IPS-18a (cell line): ENCODE results near the gene CETP.
"Not testable (repeated sequence)": the region's sequence is repeated elsewhere in the genome, so short reads cannot be mapped to it uniquely, and the experiment has no call there.

ENCODE experiments used
- H3K27ac ChIP-seq: one replicate; pipeline ENCODE4 v1.5.1; 2013; ENCODE audit warnings: low read length
- H3K27me3 ChIP-seq: one replicate; pipeline ENCODE4 v1.6.1; 2013; ENCODE audit warnings: mild to moderate bottlenecking, low read length; ENCODE audit not compliant: control insufficient read depth, insufficient read depth
- H3K36me3 ChIP-seq: one replicate; pipeline ENCODE4 v1.6.1; 2013; ENCODE audit warnings: low read depth, low read length; ENCODE audit not compliant: control insufficient read depth
- H3K4me1 ChIP-seq: one replicate; pipeline ENCODE4 v1.6.1; 2013; ENCODE audit warnings: low read depth, low read length; ENCODE audit not compliant: control insufficient read depth
- H3K4me3 ChIP-seq: one replicate; pipeline ENCODE4 v1.5.1; 2013; ENCODE audit warnings: low read length
- H3K9ac ChIP-seq: one replicate; pipeline ENCODE4 v1.6.1; 2013; ENCODE audit warnings: mild to moderate bottlenecking, low read length, moderate library complexity
- H3K9me3 ChIP-seq: one replicate; pipeline ENCODE4 v1.6.1; 2013; ENCODE audit warnings: low read depth, low read length; ENCODE audit not compliant: control insufficient read depth

CETP gene

GRCh38 chr16:56987692-56988091 is 25.9 kb downstream of the CETP start:
- H3K4me3 ChIP-seq: no peak overlapping the region
- H3K36me3 ChIP-seq: no peaks in the 10 kb centered on the region
- H3K9ac ChIP-seq: no peak overlapping the region
- no peak overlapping the region for H3K27ac ChIP-seq
- peaks cover 10% of the 10 kb centered on the region for H3K4me1 ChIP-seq
- peaks cover 37% of the 10 kb centered on the region for H3K27me3 ChIP-seq
- no peaks in the 10 kb centered on the region for H3K9me3 ChIP-seq

DNA sequence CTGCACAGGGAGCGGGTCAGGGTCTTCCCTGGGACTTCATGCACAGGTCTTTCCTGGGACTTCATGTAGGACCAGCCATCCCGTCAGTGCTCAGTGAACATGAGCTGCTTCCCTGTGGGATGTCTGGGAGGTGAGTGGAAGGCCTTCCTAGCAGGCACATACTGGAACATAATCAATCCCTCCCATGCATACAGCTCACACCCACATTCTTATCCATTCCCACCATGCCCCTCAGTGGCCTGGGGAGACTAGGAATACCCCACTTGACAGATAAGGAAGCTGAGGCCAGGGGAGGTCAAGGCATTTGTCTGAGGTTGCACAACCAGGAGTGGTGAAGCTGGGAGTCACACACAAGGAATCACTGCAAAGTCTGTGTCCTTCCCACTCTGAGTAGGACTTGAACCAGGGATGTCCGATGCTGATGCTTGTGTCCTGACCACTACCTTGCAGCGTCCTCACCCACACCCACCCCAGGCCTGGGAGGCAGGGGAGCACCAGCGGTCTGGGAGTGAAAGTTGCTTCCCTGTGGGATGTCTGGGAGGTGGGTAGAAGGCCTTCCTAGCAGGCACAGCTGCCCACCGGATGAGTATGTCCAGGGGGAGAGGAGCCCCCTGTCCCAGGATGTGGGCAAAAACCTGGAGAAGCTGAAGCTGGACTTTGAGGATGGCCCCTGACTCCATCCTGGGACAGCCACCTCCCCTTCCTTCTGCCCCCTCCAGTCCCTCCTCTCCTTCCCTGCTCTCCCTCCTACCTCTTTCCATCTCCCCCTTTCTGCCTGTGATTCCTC is 26.6 kb downstream of the CETP start:
- Histone ChIP-seq H3K36me3 (no peaks in the 10 kb centered on the region), H3K9me3 (no peaks in the 10 kb centered on the region), H3K4me1 (peaks cover 9% of the 10 kb centered on the region), H3K9ac (no peak overlapping the region), H3K4me3 (peak overlapping the region; percentile 64), H3K27ac (no peak overlapping the region), H3K27me3 (peaks cover 37% of the 10 kb centered on the region)

- H3K9ac ChIP-seq: peak within 1 kb of the TSS; percentile 42
- H3K36me3 ChIP-seq: no peaks in the 10 kb centered on the region
- H3K4me3 ChIP-seq: peak within 1 kb of the TSS; percentile 64
- peaks cover 37% of the 10 kb centered on the region for H3K27me3 ChIP-seq
- no peaks in the 10 kb centered on the region for H3K9me3 ChIP-seq
- no peak within 1 kb of the TSS for H3K27ac ChIP-seq
- H3K4me1 ChIP-seq: peaks cover 6% of the 10 kb centered on the region
These were observed 27.5 kb downstream of the CETP start, which contains the start of gene NLRC5 for GRCh38 chr16:56988948-56989945. NLRC5 (plus strand) TSS chr16:56989557; CDS start chr16:57020713, 31,156 bp downstream.

- peaks cover 6% of the 10 kb centered on the region for H3K4me1 ChIP-seq
- H3K4me3 ChIP-seq: peak overlapping the region; percentile 64
- no peak overlapping the region for H3K27ac ChIP-seq
- H3K9me3 ChIP-seq: no peaks in the 10 kb centered on the region
- no peaks in the 10 kb centered on the region for H3K36me3 ChIP-seq
- H3K27me3 ChIP-seq: peaks cover 37% of the 10 kb centered on the region
- no peak overlapping the region for H3K9ac ChIP-seq
These were observed 28.2 kb downstream of the CETP start for GRCh38 chr16:56989988-56990387.

DNA sequence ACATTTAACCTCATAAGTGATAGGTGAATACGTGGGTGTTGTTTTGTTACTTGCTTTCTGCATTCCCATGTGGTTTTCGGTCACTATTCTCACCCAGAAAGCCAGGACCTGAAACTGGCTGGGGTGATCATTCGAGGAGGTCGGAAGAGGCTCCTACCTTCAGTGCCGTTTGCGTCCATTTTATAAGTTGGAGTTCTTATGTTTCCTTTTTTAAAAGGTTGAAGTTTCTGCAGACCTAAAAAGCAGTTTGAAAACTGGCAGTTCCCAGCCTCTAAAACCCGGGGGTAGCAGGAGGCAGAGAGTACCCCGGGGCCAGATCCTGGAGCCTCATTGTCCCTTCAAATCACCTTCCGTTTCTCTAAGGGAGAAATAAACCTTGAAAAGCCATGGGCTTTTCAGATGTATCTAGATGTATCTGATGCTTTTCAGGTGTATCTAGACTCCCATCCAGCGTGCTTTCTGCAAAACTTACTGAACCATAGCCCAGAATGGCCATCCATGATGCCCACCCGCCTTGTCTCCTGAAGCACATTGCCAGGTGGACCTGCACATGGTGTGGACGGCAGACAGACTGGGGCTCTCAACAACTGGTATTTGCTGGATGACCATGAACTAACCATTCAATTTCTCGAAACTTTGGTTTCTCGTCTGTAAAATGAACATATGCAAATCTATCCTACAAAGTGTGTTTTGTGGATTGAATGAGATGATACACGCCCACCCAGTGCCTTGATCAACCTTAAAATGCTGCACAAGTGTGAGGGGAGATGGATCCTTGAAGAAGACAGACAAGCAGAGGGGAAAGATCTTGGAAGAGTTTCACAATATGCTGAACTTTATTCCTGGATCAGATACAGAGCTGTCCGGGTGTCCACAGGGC is 28.9 kb downstream of the CETP start:
- peaks cover 6% of the 10 kb centered on the region for H3K4me1 ChIP-seq
- H3K4me3 ChIP-seq: no peak overlapping the region
- no peaks in the 10 kb centered on the region for H3K36me3 ChIP-seq
- H3K27me3 ChIP-seq: peaks cover 37% of the 10 kb centered on the region
- no peak overlapping the region for H3K9ac ChIP-seq
- no peaks in the 10 kb centered on the region for H3K9me3 ChIP-seq
- no peak overlapping the region for H3K27ac ChIP-seq

GRCh38 chr16:56992431-56992830 is 30.7 kb downstream of the CETP start:
- not testable (repeated sequence) for H3K27ac ChIP-seq, H3K36me3 ChIP-seq, H3K9ac ChIP-seq, H3K9me3 ChIP-seq, H3K4me3 ChIP-seq, H3K4me1 ChIP-seq
- peaks cover 37% of the 10 kb centered on the region for H3K27me3 ChIP-seq

DNA sequence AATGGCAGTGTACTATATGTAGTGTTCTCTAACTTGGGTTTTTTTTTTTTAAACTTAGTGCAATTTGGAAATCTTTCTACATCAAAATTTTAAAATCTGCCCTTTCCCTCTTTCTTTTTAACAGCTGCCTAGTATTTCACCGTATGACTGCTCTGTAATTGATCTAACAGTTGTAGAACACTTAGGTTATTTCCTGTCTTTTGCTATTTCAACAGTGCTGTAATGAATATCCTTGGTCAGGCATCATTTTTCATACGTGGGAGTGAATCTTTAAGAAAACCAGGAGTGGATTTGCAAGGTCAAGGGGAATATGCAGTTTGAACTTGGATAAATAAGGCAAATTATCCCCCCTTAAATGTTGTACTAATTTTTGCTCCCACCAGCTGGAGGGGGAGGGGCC is 31.5 kb downstream of the CETP start:
- no peaks in the 10 kb centered on the region for H3K36me3 ChIP-seq

DNA sequence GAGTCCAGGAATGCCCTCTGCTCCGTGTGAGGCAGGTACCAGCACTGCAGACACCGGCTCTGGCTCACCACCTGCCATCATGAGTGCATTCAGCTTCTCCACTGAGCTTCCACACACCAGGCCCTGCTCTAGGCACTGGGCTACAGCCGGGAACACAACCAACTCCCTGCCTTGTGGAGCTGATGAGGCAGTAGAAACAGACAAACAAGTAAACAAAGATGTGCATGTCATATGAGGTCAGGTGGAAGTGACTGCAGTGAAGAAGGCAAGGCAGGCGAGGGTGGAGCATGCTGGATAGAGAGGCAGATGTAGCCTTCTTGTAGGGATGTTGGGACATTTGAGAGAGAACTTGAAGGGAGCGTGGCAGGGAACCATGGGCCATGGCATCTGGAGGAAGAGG is 32.6 kb downstream of the CETP start:
- peaks cover 20% of the 10 kb centered on the region for H3K27me3 ChIP-seq
- no peak overlapping the region for H3K9ac ChIP-seq
- H3K4me3 ChIP-seq: no peak overlapping the region
- H3K4me1 ChIP-seq: peaks cover 6% of the 10 kb centered on the region
- H3K27ac ChIP-seq: no peak overlapping the region
- H3K9me3 ChIP-seq: no peaks in the 10 kb centered on the region
- no peaks in the 10 kb centered on the region for H3K36me3 ChIP-seq

More for the DNA sequence above, 31.5 kb downstream of the CETP start:
- peaks cover 31% of the 10 kb centered on the region for H3K27me3 ChIP-seq
- no peak overlapping the region for H3K9ac ChIP-seq
- peaks cover 6% of the 10 kb centered on the region for H3K4me1 ChIP-seq
- no peaks in the 10 kb centered on the region for H3K9me3 ChIP-seq
- H3K4me3 ChIP-seq: no peak overlapping the region
- no peak overlapping the region for H3K27ac ChIP-seq

DNA sequence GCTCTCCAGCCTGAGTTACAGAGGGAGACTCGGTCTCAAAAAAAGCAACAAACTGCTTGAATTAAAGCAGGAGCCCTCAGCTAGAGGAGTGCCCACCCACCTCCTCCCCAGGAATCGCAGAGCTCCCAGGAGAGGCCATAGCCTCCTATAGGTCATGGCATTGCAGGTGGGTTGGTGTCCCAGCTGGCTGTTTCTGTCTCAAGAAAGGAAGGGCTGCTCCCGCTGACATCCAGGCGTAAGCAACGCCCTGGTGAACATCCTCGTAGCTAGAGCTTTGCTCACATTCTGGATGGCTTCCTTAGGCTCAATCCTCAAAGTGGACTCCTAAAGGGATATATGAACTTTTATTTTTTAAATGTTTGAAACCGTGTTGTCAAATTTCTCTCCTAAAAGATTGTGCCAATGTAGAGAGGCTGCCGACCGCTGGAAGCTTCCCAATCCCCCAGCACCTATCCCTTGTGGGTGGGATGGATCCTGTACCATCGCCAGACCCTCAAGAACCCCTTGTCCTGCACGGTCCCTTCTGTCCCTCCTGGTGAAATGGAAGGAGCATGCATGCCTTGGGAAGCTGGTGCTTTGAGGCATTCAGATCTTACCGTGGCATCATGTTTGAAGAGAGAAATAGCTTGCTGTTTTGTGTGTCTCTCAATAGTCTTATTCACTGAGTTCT is 33.5 kb downstream of the CETP start:
- no peaks in the 10 kb centered on the region for H3K9me3 ChIP-seq
- no peak overlapping the region for H3K9ac ChIP-seq
- H3K27ac ChIP-seq: no peak overlapping the region
- no peaks in the 10 kb centered on the region for H3K36me3 ChIP-seq
- H3K4me3 ChIP-seq: no peak overlapping the region
- H3K27me3 ChIP-seq: peaks cover 11% of the 10 kb centered on the region
- peaks cover under 1% of the 10 kb centered on the region for H3K4me1 ChIP-seq

DNA sequence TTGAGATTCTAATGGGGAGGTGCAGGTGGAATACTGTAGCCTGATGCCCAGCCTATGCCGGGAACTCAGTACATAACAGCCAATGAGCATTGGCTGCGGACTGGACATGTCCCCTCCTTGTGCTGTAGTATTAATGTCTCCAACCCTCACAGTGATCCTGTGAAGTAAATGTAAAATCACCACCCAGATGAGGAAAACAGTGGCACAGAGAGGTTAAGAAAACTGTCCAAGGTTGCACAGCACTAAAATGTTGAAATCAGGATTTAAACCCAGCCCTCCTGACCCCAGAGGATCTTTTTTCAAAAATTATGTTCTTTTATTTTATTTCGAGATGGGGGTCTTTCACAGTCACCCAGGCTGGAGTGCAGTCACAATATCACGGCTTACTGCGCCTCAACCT is 35.5 kb downstream of the CETP start:
- Histone ChIP-seq H3K4me3 (no peak overlapping the region), H3K27me3 (no peaks in the 10 kb centered on the region), H3K36me3 (no peaks in the 10 kb centered on the region), H3K9me3 (no peaks in the 10 kb centered on the region), H3K4me1 (no peaks in the 10 kb centered on the region), H3K9ac (no peak overlapping the region), H3K27ac (no peak overlapping the region)
